Measurements from ENCODE around the gene NSMCE3.
"Not testable (repeated sequence)": the region's sequence is repeated elsewhere in the genome, so short reads cannot be mapped to it uniquely, and the experiment has no call there.

DNA sequence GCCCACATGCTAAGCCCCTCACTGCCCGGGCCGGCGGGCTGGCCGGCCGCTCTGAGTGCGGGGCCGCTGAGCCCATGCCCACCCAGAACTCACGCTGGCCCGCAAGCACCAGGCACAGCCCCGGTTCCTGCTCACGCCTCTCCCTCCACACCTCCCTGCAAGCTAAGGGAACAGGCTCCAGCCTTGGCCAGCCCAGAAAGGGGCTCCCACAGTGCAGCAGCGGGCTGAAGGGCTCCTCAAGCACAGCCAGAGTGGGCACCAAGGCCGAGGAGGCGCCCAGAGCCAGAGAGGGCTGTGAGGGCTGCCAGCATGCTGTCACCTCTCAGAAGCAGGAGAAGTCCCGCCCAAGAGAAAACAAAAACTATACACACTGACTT is 44.6 kb downstream of the NSMCE3 start:
- TF ChIP-seq GLIS3 (CRISPR knock-in tag; IDR thresholded peaks at IDR 0.05); ZNF565 (CRISPR knock-in tag; conservative IDR thresholded peaks at IDR 0.05; ENCODE audit: low read depth); ZC3H10 (CRISPR knock-in tag; IDR thresholded peaks at IDR 0.05); ZFP3 (CRISPR knock-in tag; IDR thresholded peaks at IDR 0.05); PPARA (CRISPR knock-in tag; IDR thresholded peaks at IDR 0.05; ENCODE audit: borderline replicate concordance); SNAI2 (CRISPR knock-in tag; IDR thresholded peaks at IDR 0.05): not testable (repeated sequence)
- TF ChIP-seq, protein P1, sequence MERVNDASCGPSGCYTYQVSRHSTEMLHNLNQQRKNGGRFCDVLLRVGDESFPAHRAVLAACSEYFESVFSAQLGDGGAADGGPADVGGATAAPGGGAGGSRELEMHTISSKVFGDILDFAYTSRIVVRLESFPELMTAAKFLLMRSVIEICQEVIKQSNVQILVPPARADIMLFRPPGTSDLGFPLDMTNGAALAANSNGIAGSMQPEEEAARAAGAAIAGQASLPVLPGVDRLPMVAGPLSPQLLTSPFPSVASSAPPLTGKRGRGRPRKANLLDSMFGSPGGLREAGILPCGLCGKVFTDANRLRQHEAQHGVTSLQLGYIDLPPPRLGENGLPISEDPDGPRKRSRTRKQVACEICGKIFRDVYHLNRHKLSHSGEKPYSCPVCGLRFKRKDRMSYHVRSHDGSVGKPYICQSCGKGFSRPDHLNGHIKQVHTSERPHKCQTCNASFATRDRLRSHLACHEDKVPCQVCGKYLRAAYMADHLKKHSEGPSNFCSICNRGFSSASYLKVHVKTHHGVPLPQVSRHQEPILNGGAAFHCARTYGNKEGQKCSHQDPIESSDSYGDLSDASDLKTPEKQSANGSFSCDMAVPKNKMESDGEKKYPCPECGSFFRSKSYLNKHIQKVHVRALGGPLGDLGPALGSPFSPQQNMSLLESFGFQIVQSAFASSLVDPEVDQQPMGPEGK (CRISPR knock-in tag; IDR thresholded peaks at IDR 0.05; ENCODE audit: borderline replicate concordance), result not testable (repeated sequence)
- TF ChIP-seq, protein P2, sequence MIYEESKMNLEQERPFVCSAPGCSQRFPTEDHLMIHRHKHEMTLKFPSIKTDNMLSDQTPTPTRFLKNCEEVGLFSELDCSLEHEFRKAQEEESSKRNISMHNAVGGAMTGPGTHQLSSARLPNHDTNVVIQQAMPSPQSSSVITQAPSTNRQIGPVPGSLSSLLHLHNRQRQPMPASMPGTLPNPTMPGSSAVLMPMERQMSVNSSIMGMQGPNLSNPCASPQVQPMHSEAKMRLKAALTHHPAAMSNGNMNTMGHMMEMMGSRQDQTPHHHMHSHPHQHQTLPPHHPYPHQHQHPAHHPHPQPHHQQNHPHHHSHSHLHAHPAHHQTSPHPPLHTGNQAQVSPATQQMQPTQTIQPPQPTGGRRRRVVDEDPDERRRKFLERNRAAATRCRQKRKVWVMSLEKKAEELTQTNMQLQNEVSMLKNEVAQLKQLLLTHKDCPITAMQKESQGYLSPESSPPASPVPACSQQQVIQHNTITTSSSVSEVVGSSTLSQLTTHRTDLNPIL (CRISPR knock-in tag; IDR thresholded peaks at IDR 0.05; ENCODE audit: low read depth), result not testable (repeated sequence)

Data from SK-N-SH treated with all-trans-retinoic acid at 6 μM for 48 hours (cell line).